GM21737 (cell line): ENCODE measurements around the gene SPATA31C1.
"Not testable (repeated sequence)": the region's sequence is repeated elsewhere in the genome, so short reads cannot be mapped to it uniquely, and the experiment has no call there.

ENCODE experiments used
- ATAC-seq: cut with Tn5 transposase; IDR thresholded peaks from one replicate; pipeline ENCODE4 v1.9.1; 2021; ENCODE audit warnings: mild to moderate bottlenecking, moderate library complexity; ENCODE audit not compliant: unreplicated experiment

The SPATA31C1 gene

DNA sequence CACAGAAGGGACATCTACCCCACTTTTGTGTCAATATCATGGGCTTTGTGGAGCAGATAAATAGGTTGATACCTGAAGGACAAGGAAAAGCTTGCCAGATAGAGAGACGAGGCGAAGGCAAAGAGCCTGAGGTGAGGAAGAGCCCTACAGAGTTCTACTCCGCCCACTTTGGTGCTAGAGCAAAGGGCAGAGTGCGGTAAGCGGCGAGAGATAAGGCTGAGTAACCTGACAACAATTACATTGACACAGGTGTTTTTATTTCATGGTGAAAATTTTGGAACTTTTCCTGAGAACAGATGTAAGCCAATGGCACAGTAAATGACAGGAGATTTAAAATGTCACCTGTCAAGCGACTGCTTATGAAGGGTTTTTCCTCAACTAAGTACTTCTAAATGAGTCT lies 16.7 kb downstream of the SPATA31C1 start:
- not testable (repeated sequence) for ATAC-seq

DNA sequence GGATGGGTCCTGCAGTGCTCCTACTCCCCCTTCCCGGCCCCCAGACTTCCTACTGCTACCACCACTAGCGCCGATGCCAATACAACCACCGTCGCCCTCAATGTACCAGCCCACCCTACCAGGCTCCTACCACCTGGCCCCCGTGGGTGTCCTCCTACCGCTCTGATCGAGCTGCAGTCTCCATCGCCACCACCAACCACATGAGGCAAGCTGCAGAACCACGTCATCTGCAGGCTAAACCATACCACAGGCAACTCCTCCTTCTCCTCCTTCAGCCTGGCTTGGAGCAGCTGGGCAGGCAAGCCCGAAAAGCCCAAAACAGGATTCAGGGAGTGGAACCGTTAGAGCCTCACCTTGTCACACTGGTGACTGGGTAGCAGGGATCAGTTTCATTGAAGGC lies 19.6 kb downstream of the SPATA31C1 start:
- ATAC-seq, result not testable (repeated sequence)

DNA sequence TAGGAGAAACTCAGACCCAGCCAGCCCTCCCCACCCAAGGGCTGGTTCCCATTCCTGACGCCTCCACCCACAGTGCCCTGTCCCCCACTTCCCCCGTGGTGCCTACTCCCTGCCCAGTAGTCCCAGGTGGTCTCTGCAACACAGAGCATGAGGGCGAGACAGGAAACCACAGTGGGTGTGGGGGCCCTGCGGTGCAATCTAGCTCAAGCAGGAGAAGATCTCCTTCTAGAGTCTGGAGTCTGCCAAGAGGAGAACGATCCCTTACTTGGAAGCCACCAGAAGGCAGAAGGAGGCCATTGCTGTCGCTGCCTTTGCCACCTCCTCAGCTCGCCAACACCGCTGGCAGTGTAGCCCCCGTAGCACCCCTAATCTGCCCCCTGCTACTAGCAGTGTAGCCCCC lies 20.2 kb downstream of the SPATA31C1 start:
- not testable (repeated sequence) for ATAC-seq

DNA sequence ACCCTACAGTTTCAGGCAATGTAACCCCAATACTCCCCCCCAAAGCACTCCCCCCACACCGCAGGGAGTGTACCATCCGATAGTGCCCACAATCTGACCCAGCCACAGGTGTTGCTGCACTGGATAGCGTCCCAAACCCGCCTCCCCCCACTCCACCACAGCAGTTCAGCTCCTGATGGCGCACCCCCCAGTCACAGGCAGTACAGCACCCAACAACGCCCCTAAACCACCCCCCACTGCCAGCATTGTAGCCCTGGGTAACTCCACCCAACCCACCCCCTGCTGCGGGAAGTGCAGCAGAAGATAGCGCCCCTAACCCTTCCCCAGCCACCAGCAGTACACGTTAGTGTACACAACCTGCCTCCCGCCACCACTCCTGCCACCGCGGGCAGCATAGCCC lies 20.6 kb downstream of the SPATA31C1 start:
- ATAC-seq, result not testable (repeated sequence)

DNA sequence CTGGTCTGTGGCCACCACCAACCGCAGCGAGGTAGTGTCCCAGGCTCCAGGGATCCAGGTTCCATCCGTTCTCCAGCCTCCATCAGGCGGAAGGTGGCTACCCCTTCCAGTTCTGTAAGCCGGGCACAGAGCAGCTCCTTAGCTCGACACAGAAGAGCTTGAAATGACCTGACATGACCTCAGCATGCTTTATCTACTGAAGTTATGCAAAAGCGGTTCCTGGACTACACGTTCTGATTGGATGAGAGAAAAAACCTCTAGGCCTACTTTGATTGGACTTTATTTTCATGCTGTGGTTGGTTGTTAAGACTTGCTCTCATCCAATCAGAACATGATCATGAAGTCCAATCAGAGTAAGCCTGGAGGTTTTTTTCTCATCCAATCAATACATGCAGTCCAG lies 21.3 kb downstream of the SPATA31C1 start:
- ATAC-seq, result not testable (repeated sequence)

DNA sequence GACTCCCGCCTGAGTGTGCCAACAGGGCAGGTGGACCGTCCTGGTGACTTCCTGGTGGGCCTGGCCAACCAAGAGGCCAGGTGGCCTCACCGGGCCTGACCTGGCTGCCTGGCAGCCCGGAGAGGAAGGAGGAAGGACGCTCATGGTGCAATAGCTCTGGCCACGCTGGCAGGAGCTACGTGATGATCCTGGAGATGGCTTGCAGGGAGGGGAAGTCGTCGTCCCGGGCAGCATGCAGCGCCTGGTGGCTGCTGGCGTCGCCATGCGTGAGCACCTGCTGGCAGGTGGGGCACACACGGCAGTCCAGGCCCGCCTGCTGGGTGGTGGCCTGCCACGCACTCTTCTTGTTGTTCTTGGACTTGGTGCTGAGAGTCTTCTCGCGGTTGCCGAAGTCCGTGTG lies 26.3 kb downstream of the SPATA31C1 start:
- ATAC-seq, result no peak

DNA sequence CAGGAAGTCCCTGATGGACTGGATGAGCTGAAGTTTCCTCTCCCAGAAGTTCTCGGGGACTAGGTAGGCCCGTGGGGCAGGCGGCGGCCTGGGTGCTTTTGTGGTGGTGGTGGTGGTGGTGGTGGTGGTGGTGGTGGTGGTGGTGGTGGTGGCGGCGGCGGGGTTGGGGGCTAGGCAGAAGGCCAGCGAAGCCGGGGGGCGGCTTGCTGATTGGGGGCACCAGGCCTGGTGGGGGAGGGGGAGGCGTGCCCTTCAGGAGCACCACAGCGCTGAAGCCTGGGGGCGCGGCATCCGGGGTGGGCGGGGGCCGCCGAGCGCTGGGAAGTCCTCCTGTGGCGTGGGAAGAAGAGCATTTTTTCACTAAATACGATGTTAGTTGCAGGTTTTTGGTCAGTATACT lies 26.9 kb downstream of the SPATA31C1 start:
- no peak for ATAC-seq

DNA sequence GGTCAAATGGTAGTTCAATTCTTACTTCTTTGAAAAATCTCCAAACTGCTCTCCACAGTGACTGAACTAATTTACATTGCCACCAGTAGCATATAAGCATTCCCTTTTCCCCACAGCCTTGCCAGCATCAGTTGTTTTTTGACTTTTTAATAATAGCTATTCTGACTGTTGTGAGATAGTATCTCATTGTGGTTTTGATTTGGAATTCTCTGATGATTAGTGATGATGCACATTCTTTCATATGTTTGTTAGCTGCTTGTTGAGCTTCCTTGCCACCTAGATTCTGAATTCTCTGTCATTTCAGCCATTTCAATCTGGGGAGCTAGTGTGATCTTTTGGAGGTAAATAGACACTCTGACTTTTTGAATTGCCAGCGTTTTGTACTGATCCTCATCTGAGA lies 32.5 kb downstream of the SPATA31C1 start:
- no peak for ATAC-seq

DNA sequence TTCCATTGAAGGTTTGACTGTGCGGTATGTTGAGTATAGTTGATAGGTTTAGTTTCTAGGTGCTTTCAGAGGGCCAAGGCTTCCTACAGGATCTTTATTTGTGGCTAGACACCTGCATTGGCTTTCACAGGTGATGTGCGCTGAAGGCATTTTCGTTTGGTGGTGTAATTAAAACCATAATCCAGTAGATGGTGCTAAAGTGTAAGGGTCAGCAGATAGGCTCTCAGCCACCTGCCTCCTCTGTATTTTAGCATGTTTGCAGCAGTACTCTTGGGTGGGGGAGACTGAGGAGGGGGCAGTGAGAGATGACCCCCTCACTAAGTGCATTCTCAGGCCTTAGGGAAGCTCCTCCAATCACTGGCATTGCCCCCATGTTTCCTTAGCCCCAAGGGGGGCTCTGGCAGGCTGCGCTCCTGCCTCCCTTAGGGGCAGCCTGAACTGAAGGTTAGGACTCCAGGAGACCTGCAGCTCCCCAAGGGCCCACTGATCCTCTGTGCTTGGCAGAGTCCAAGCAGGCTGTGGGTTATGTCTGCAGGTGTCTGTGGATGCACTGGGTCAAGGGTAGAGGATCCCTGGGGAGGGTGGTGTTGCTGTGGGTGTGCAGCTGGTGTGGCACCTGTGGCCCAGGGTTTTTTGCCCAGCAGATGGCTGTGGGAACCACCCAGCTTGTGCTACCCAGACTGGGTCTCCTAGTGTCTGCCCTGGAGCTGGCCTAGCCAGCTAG lies 33.2 kb downstream of the SPATA31C1 start:
- ATAC-seq, result no peak

DNA sequence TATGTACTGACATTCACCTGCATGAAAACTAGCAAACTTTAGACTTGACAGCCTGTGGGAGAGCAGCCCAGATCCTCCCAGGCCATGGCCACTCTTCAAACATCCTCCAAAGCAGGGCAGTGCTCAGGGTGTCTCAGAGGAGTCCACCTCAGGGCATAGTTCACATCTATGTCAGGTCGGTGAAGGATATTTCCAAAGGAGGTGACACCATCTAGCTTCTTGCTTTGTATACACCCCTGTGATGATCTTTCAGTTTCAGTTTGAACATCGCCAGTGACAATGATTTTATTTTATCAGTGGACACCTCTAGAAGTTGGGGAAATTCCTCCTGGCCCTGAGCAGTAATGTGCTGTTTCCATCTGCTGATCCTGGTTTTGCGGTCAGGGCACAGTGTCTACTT lies 36.5 kb downstream of the SPATA31C1 start:
- ATAC-seq, result no peak

DNA sequence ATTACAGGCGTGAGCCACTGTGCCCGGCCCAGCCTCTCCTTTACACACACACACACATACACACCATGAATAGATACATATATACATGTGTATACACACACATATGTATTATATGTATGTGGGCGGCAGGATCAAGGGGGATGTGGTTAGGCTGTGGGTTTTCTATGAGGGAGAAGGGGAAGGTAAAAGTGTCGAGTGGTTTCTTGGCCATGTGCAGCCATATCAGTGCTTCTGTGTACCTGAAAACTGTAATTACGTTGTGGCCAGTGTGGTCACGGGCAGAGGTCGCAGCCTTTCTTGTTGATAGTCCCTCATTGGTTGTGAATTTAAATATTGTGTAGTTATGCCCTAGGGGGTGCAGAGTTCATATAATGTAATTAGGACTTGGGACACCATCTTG lies 40.1 kb downstream of the SPATA31C1 start:
- ATAC-seq, result no peak

DNA sequence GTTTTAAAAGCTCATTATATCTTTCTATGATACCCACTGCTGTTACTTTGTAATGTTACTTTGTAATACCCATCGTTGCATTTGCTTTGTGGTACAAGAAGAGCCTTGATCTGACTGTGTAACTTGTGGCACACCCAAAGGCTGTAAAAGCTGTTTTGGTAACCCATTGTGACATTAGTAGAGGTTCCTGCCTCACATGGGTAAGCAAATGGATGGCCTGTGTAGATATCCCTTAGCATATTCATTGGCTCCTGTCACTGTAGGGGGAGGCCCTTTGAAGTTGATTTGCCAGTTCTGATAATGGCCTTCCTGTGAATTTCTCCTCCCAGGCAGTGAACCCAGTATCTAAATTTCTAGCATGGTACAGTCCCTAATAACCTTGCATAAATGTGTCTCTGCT lies 40.8 kb downstream of the SPATA31C1 start:
- ATAC-seq, result no peak

DNA sequence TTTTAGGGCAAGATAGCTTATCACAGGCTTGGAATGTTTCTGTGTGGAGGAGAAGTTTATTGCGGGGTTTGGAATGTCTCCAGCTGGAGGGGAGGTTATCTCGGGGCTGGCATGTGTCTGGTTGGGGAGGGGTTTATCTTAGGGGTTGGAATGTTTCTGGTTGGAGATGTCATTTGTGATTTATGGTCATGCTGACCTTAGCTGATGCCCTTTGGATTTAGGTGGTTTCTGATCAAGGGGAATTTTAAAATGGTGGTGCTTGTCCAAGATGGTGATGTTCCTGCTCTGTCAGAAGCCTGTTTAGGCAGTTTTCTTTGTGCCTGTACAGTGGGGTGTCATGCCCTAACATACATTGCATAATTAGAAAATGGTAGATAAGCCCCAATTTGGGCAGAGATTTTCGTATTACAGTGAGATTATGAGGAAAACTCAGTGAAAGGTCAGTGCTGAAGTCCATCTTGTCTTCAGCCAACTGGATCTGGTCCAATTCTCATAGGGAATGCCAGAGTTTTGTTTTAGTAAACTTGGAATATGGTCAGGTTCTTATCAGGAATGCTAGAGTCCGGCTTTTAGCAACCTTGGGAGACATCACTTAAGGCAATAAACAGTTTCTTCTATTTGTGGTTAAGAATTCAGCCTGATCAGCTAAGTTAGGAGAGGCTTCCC lies 42.3 kb downstream of the SPATA31C1 start:
- no peak for ATAC-seq

DNA sequence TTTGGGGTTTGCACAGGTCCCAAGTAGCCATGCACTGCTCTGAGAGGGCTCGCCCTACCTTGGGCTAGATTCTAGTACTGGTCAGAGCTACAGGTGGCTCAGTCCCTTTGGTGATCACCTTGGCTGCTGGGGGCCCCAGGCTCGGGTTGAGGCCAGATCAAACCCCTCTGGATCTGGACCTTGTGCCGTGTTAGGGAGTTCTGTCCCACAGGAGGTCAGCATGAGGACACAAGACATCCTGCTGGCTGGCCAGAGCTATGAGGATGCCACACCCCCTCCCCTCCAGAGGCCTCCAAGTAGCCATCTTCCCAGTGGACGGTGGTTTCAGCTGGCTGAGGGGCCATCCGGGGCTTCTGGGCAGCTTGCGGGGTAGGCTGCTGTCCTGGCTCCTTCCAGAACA lies 46.0 kb downstream of the SPATA31C1 start:
- no peak for ATAC-seq

DNA sequence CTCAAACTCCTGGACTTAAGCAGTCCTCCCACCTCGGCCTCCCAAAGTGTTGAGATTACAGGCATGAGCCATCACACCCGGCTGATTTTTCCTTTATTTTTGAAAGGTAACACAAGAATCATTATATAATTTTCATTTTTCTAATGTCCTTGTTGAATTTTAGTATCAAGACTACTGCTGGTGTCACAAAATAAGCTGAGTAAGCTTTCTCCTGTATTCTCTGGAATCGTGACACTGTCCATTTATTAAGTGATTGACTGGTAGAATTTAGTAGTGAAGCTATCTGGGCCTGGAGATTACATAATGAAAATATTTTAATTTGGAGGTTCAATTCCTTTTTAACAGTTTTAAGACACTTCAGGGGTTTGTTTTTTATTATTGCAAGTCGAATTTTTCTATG lies 47.1 kb downstream of the SPATA31C1 start:
- no peak for ATAC-seq

DNA sequence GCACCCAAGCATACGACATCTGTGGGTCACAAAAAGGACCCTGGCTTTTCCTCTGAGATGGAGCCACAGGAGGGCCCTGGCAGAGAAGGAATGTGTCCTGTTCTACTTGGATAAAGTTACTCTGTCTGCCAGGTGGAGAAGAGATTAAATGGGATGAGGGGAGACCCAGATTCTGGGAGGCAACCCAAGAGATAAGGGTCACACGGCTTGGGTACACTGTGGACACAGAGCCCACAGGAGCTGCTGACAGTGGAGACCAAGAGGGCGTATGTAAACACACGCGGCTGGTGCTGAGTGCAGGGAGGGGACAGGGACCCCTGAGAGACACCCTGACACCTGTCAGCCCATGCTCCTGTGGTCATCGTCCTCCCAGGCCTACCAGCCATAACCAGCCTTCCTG lies 50.4 kb downstream of the SPATA31C1 start:
- ATAC-seq, result no peak

DNA sequence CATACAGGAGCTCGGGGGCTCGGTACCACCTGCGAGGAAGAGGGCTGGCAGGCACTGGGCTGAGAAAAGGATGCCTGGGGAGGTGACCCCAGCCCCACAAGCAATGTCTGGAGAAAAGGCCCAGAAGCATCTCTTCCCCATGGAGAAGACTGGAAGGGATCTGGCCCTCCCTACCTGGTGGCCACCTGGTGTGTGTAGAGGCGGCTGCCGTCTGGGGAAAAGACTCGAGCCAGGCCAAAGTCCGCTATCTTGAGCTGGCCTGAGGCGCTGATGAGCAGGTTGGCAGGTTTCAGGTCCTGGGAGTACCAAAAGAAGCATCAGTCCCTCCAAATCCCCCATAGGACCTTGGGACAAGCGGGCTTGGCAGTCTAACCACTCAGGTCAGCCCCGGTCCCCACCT lies 52.8 kb downstream of the SPATA31C1 start:
- ATAC-seq, result no peak

DNA sequence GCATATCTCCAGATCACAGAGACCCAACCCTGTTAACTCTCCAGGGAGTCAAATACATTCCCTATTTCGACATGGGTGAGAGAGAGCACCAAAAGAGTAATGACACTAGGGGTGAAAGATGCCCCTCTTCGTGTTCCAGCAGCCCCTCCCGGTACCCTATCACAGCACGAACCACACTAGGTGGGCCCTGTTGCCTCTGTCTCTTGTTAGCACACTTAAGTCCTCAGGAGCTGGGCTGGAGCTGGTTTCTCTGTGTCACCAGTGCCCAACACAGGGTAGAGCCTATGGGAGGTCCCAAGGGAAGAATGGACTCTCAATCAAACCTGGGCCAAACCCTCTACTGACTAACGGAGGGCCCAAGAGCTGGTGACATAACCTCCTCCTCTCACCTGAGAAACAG lies 55.4 kb downstream of the SPATA31C1 start:
- ATAC-seq, result no peak
